A549 (cell line): ENCODE results near the gene DMXL2.

Experiments used
- CEBPB ChIP-seq, 2 experiments: fragments of >200 bp in 1 of 2; sonication (Bioruptor Twin) in 1 of 2; formaldehyde crosslinking in 1 of 2; IDR thresholded peaks; 2 replicates each; pipeline ENCODE4 v1.6.1; 2012 to 2016
- CTCF ChIP-seq: fragments of >200 bp; sonication (Bioruptor Twin); formaldehyde crosslinking; IDR thresholded peaks from 3 replicates; pipeline ENCODE4 v1.5.1; 2016
- POLR2A ChIP-seq: IDR thresholded peaks from 2 replicates; pipeline ENCODE4 v1.6.1; 2012; ENCODE audit warnings: mild to moderate bottlenecking, low read length

GRCh38 chr15:51576286-51576850 lies 46.2 kb downstream of the DMXL2 start:
- TF ChIP-seq POLR2A: no peak
- TF ChIP-seq CEBPB (IDR thresholded peaks at IDR 0.05): no peak
- TF ChIP-seq CTCF: no peak
